GM19468 (cell line): ENCODE measurements around the gene TANC1.

Experiments
- ATAC-seq: cut with Tn5 transposase; IDR thresholded peaks from one replicate; pipeline ENCODE4 v1.9.1; 2021; ENCODE audit warnings: mild to moderate bottlenecking, moderate library complexity, moderate number of reproducible peaks; ENCODE audit not compliant: unreplicated experiment; ENCODE audit errors: extremely low read depth

The TANC1 gene

DNA sequence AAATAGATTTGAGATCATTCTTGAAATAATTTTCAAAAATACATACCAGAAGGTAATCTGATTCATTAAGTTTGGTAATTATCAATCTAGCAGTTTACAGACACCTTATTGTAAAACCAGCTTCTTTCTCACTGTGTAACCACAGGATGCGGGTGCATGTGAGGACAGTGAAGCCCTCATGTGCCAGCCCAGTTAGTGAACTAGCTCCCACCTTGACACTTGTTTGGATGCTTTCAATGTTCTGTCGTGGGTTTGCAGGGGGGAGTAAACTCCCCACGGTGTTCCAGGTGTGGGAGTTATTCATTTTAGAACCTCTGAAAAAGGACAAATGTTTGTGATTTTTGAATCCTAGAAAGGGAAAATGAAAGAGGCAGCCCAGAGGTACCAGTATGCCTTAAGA lies 259.0 kb downstream of the TANC1 start:
- no peak for ATAC-seq

DNA sequence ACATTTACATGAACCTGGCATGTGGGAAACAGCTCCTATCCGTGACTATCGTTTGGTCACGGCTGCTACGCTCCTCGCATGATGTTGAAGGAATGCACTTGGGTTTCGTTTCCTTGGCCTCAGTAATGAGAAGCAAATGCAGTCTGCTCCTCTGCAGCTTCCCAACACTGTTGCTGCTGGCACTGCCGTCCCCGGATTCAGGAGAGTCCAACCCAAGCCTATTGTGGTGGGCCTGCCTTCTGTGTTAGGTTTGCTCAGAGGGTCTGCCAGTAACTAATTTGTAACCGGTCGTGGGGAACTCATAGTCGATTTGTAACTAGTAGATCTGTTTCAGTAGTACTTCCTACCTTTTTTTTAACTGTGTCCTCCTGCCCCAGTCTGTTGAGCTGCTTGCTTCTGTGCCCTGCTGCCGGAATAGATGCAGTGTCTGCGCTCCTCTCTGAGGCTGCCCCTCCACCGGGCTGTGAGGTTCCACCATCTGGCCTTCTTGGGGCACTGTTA lies 259.7 kb downstream of the TANC1 start:
- no peak for ATAC-seq

DNA sequence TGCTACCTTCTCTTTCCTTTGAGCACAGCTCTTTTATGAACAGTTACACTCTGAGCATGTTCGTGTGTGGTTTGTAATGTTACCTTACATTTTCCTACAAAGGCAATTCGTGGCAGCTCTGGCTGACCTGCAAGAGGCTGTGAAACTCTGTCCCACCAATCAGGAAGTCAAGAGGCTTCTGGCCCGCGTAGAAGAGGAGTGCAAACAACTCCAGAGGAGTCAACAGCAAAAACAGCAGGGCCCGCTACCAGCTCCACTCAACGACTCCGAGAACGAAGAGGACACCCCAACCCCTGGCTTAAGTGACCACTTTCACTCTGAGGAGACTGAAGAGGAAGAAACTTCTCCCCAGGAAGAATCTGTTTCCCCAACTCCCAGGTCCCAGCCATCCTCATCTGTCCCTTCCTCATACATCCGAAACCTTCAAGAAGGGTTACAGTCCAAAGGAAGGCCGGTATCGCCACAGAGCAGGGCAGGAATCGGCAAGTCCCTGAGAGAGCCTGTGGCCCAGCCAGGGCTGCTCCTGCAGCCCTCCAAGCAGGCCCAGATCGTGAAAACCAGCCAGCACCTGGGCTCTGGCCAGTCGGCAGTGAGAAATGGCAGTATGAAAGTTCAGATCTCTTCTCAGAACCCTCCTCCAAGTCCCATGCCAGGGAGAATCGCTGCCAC lies 261.2 kb downstream of the TANC1 start:
- ATAC-seq, result no peak

DNA sequence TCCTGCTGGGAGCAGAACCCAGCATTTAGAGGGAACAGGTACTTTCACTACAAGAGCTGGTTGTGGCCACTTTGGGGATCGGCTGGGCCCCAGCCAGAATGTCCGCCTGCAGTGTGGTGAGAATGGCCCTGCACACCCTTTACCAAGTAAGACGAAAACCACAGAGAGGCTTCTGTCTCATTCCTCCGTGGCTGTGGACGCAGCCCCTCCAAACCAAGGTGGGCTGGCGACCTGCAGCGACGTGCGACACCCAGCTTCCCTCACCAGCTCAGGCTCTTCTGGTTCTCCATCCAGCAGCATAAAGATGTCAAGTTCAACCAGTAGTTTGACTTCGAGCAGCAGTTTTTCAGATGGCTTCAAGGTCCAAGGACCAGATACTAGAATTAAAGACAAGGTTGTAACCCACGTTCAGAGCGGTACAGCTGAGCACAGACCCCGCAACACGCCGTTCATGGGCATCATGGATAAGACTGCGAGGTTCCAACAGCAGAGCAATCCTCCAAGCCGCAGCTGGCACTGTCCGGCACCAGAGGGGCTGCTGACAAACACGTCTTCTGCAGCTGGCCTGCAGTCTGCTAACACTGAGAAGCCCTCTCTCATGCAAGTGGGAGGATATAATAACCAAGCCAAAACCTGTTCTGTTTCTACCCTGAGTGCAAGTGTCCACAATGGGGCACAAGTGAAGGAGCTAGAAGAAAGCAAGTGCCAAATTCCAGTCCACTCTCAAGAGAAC lies 261.9 kb downstream of the TANC1 start:
- ATAC-seq, result no peak

DNA sequence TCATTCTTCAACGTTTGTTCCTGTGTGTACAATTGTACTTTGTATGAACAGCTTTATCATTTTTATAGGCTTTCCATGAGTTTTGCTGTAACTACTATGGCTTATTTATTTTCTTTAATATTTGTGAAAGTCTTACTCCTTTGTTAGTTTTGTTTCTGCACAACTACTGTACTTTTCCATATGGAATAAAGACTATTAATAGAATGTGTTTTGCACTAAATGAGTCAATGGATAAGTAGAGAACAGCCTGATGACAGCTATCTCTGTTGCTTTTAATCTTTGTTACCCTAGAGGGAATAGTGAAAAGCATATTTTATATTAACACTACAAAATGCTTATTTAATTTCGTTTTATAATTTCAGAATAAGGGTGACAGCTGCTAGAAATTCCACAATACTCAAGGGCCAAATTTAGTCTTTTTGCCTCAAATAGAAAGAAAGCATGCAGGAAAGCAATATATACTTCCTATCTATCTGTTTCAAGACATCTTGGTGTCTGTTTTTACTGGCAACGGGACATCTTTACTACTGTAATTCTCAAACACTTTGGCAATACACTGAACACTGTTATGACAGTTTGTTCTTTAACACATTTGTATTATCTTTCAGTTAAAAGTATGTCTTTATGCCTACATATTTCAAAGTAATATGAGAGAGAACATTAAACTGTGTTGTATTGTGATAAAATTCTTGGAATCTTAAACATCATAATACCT lies 264.2 kb downstream of the TANC1 start:
- ATAC-seq, result no peak

DNA sequence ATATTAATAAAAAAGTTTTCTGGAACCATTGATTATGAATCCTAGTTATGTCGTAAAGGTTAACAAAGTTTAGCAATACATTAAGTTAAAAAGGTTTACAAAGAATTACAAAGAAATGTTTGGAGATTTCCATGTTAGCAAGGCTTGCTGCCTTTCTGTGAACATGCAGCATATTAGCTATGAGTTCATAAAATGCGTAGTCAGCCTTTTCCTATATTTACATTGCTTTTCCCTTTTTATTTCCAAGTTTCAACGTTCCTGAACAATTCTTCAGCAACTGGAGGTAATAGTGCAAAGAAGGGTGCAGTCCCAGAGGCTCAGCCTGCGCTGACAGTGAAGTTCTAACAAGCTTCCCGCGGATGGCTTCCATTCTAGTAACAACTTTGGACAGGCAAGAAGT lies 266.4 kb downstream of the TANC1 start:
- no peak for ATAC-seq

DNA sequence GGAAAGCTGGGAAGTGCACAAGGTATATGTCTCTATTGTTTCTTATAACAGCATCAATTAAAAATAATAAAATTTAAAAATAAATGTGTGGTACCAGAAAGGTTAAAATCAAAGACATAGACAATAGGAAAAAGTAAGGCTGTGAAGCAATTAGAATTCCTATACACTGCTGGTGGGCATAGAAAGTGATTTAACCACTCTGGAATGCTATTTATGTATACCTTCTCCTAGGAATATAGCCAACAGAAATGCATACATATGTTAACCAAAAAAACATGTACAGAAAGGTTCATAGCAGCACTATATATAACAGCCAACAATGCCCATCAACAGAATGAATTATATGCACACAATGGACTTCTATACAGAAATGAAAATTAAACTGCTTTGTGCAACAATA lies 275.1 kb downstream of the TANC1 start:
- ATAC-seq, result no peak

DNA sequence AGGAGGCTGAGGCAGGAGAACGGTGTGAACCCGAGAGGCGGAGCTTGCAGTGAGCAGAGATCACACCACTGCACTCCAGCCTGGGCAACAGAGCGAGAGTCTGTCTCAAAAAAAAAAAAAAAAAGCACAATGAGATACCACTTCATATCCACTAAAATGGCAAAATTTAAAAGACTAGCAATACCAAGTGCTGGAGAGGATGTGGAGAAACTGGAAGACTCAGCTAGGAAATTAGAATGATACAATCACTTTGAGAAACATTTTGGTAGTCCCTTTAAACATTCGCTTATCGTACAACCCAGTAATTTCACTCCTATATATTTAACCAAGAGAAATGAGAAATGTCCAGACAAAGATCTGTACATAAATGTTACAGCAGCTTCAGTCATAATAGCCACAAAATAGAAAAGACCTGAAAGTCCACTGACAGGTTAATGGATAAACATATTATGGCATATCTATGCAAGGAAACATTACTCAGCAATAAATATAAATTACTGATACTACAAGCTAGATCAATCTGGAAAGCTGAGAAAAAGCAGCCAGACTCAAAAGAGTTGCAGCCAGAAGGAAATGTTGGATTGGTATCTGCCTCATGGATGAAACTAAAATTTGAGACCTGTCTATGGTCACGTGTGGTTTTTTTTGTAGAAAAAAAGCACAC lies 278.0 kb downstream of the TANC1 start:
- ATAC-seq, result no peak

DNA sequence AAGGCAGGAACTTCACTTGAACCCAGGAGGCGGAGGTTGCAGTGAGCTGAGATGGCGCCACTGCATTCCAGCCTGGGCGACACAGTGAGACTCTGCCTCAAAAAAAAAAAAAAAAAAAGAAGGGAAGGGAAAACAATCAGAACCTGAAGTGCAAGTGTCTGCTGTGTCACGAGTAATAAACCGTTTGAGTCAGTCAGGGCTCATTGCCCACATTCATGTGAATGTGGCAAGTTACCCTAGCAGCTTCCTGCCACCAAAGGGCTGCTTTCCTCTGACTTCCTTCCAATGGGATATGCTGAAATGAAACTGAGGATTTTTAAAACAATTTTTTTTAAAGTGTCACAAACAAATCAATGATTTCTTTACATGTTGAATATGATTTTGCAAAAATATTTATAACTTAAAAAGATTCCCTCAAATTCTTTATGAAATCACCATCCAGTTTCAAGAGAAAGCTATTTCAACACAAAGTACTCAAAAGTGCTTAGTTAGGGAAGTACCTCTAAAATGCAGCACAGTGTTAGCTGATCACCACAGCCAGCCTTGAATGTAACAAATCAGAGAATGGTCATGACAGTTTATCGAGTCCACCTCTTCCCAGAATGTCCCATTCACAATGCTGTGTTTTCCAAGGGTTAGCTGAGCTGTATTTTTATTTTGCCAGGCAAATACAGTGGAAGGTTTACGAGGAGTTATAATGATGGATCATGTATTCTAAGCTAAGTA lies 281.7 kb downstream of the TANC1 start:
- ATAC-seq, result no peak

DNA sequence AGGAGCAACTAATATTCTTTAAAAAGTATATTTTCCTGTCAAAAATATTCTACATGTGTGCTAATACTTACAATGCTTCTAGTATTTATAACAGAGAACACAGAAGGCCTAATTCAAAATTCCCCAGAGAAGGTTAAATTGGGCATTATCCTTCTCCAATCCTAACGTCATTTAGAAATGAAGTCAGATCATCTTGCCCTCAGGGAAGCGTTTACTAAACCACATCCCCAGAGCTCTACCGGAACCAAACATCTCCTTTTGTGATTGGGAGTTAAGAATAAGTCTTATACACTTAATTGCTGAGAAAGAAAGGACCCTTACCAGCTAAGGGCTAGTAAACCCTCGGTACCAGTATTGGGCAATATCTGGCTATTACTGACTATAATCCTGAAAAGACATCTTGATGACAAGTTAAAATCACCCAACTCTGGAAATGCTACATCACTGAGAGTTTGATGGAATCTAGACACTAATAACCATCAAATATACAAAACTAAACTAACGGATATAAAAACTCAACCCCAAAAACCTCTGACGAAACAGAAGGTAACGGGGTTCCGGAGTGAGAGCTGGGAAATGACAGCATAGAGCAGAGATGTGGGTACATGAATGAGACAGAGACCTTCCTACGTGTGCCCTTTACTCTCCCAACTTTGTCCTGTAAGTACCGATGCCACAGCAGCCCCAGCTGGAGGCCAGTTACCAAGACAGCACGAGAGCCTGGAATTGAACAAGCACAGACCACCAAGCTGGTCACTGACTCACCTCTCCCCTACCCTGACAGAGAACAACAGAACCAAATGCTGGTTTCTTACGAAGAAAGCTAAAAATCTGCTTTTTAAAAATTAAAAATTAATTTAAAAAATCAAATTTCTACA lies 283.1 kb downstream of the TANC1 start:
- ATAC-seq, result no peak

DNA sequence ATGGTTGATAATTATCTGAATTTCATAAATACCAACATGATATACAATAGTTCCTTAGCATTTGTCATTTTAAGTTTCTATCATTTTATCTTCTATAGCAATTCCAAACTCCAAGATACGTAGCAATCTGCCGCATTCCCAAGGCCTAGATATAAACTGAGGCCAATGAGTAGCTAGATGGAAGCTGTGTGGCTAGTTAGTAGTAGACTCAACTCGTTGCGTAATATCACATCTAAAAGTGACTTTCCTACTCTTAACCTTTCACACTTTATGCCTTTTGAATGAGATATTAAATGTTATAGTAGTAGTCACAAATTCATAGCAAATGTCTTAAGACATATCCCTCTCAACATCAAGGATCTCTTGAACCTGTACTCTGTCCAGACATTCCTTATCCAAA lies 284.5 kb downstream of the TANC1 start:
- ATAC-seq, result no peak

DNA sequence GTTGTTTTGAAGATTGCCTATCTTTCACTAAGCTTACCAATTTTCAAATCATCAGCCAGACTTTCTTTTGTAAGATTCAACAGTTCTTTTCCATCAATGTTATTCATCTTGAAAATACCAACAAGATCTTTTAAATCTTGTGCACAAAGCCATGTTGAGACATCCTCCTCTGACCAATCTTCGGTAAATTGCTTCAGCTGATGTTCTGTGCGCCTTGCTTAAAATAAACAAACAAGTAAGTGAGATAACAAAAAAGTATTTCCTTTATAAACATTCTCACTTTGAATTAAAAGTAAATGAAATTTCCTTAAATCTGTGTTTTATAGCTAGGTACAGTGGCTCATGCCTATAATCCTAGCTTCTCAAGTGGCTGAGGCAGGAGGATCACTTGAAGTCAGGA lies 287.7 kb downstream of the TANC1 start:
- ATAC-seq, result no peak

DNA sequence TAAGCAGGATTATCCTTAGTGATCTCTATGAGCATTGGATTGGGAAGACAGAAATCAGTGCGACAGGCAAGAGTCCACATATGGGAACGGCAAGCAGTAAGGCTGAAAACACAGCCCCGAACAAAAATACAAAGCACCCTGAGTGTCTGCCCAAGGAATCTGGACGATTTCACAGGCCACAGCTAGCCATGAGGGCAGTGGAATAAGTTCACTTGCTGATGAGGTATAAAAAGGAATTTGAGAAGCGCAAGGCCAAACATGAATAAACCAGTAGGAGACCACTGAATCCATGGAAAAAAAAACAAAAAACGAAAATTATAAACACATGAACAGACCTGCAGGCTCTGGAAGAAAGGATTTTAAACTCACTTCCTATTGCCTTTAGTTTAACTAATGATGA lies 293.8 kb downstream of the TANC1 start:
- no peak for ATAC-seq

DNA sequence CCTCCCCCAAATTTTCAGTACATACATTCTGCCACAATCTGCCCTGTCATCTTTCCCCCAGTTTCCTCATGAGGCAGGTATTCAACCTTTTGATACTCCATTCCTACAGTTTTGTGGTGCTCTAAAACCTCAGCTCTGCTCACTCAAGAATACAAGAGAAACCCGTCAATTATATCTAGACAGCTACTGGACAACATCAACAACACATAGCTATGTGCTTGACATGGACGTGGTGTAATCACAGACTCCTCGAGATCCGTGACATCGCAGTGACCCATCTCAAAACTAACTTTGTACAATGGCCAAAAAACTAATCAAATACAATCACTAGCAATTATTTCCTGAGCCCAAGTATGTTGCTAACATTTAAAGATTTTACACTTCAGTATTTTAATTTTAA lies 294.5 kb downstream of the TANC1 start:
- ATAC-seq, result no peak

DNA sequence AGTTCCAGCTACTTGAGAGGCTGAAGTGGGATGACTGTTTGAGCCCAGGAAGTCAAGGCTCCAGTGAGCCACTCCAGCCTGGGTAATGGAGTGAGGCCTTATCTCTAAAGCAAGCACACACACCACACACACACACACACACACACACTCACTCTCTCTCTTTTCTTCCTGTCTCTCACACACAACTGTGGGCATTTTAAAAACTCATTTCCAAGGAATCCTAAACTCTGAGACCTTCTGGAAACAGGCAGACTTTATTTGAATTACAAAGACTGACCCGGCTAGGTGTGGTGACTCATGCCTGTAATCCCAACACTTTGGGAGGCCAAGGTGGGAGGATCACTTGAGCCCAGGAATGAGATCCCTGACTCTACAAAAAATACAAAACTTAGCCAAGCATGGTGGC lies 296.7 kb downstream of the TANC1 start:
- ATAC-seq, result no peak

DNA sequence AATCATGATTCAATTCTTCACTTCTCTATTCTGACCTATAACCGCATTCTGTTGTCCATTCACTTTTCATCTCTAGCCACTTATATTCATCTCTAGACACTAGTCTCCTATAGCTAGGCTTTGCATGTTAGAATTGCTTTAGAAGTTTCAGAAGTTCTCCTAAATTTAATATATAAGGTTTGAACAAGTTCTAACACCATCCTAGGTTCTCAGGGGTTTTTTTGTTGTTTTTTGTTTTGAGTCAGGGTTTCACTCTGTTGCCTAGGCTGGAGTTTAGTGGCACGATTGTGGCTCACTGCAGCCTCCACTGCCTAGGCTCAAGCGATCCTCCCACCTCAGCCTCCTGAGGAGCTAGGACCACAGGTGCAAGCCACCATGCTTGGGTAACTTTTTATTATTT lies 298.1 kb downstream of the TANC1 start:
- ATAC-seq, result no peak

DNA sequence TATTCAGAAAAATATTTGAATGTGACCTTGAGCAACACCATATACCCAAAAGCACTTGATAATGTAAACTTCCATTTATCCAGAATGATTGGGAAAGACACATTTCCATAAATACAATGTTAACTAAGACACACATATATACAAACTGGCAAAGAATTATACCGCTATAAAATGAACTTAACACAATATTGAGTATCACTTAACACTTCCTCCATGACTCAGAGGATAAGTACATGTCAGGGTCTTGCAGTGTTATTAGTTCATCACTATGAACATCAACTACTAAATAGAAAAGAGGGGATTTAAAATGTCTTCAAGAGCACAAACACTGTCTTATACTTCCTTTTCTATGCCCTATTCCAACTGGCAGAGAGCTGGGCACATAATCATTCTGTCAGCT lies 299.5 kb downstream of the TANC1 start:
- no peak for ATAC-seq

DNA sequence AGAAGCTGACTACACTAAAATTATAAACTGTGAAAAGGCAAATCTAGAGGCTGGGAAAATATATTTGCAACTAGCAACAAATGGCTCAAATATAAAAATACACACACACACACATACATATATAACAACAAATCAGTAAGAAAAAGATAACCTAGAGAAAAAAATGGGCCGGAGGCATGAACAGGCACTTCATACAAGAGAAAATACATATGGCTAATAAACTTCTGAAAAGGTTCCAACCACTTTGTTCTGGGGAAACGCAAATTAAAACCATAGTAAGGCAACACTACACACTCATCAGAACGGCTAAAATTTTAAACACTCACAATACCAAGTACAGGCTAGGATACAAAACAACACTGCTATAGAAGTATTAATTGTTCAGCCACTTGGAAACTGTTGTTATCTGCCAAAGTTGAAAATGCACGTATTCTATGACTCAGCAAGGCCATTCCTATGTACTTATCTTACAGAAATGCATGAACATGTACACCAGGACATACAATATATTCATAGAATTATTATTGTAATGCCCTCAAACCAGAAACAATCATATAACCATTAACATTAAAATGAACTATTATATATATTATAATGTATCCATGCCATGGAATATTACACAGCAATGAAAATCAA lies 302.4 kb downstream of the TANC1 start:
- no peak for ATAC-seq

DNA sequence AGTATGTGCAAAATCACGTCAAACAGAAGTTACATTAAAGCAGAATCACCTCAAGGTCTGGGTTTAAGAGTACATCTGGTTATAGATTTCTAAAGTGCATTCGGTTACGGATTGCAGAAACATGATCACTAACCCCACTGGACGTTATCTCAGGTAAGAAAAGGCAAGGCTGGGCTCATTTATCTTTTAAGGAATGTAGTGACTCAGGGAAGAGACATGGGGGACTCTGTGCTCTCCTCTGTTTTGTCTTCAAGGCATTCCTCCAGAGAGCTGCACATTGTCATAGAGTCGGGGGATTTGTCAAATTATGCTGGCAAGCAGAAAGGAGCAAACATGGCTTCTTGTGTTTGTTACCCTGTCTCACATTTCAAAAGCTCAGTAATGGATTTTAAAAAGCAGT lies 303.7 kb downstream of the TANC1 start:
- no peak for ATAC-seq
